RWPE2 (cell line): Measurements from ENCODE around the gene NEFH.

Experiments used
- ATAC-seq: fragments of 200-7000 bp; cut with Tn5 transposase; 3 replicates; pipeline ENCODE4 v1.9.1; 2021; ENCODE audit warnings: low read depth
- DNase-seq: peaks from one replicate; pipeline ENCODE4 v3.0.0-alpha.2; 2020; ENCODE audit warnings: low spot score
- H3K27ac ChIP-seq: fragments of 450-650 bp; 2 replicates; pipeline ENCODE4 v1.5.1; 2017; ENCODE audit warnings: mild to moderate bottlenecking; ENCODE audit not compliant: poor library complexity, severe bottlenecking
- H3K27me3 ChIP-seq: fragments of 250-450 bp; sonication (Bioruptor Pico); 2 replicates; pipeline ENCODE4 v1.5.1; 2021; ENCODE audit warnings: mild to moderate bottlenecking, moderate library complexity; ENCODE audit not compliant: insufficient read depth, poor library complexity, severe bottlenecking
- H3K36me3 ChIP-seq: fragments of 250-450 bp; sonication (Bioruptor Pico); 2 replicates; pipeline ENCODE4 v1.5.1; 2020; ENCODE audit warnings: low read depth, mild to moderate bottlenecking, moderate library complexity
- H3K4me1 ChIP-seq: fragments of 250-450 bp; sonication (Bioruptor Pico); 2 replicates; pipeline ENCODE4 v1.5.1; 2021; ENCODE audit warnings: mild to moderate bottlenecking, moderate library complexity; ENCODE audit not compliant: insufficient read depth, poor library complexity, severe bottlenecking
- H3K4me3 ChIP-seq: fragments of 250-450 bp; sonication (Bioruptor Pico); 2 replicates; pipeline ENCODE4 v1.5.1; 2021; ENCODE audit warnings: mild to moderate bottlenecking, moderate library complexity; ENCODE audit not compliant: severe bottlenecking
- H3K9me3 ChIP-seq: fragments of 250-450 bp; sonication (Bioruptor Pico); 2 replicates; pipeline ENCODE4 v1.5.1; 2021; ENCODE audit warnings: mild to moderate bottlenecking, moderate library complexity; ENCODE audit not compliant: severe bottlenecking
- CTCF ChIP-seq: fragments of 450-650 bp; IDR thresholded peaks from one replicate; pipeline ENCODE4 v1.5.1; 2017; ENCODE audit warnings: mild to moderate bottlenecking, moderate library complexity; ENCODE audit not compliant: poor library complexity, severe bottlenecking

Gene NEFH

GRCh38 chr22:29445508-29445907, 34.5 kb upstream of the NEFH start:
- no peaks in the 10 kb centered on the region for H3K4me1 ChIP-seq
- ATAC-seq, result no peak

GRCh38 chr22:29447906-29448305, 32.1 kb upstream of the NEFH start:
- DNase-seq, result no peak
- TF ChIP-seq CTCF, result no peak
- Histone ChIP-seq H3K27ac (no peak overlapping the region), H3K36me3 (no peaks in the 10 kb centered on the region), H3K27me3 (no peaks in the 10 kb centered on the region), H3K9me3 (no peaks in the 10 kb centered on the region), H3K4me1 (no peaks in the 10 kb centered on the region), H3K4me3 (no peak overlapping the region)
- ATAC-seq, result no peak

More at GRCh38 chr22:29445508-29445907, 34.5 kb upstream of the NEFH start:
- Histone ChIP-seq H3K36me3 (no peaks in the 10 kb centered on the region), H3K27ac (no peak overlapping the region), H3K4me3 (no peak overlapping the region), H3K9me3 (no peaks in the 10 kb centered on the region), H3K27me3 (no peaks in the 10 kb centered on the region)
- DNase-seq, result no peak
- TF ChIP-seq CTCF, result no peak

- Histone ChIP-seq H3K9me3 (no peaks in the 10 kb centered on the region), H3K36me3 (no peaks in the 10 kb centered on the region), H3K4me1 (no peaks in the 10 kb centered on the region), H3K27me3 (no peaks in the 10 kb centered on the region), H3K27ac (no peak overlapping the region), H3K4me3 (no peak overlapping the region)
- no peak for TF ChIP-seq CTCF
- ATAC-seq (no peak), DNase-seq (no peak)
Measured at GRCh38 chr22:29449296-29449875, 30.6 kb upstream of the NEFH start.

- H3K27me3 ChIP-seq, result no peaks in the 10 kb centered on the region
- DNase-seq, result no peak
- H3K4me3 ChIP-seq, result no peak overlapping the region
- H3K9me3 ChIP-seq, result no peaks in the 10 kb centered on the region
- no peak overlapping the region for H3K27ac ChIP-seq
- no peak for ATAC-seq
- TF ChIP-seq CTCF, result no peak
- no peaks in the 10 kb centered on the region for H3K4me1 ChIP-seq
- no peaks in the 10 kb centered on the region for H3K36me3 ChIP-seq
Measured at GRCh38 chr22:29450222-29450621, 29.8 kb upstream of the NEFH start.

GRCh38 chr22:29451863-29452262, 28.2 kb upstream of the NEFH start:
- ATAC-seq, result no peak
- TF ChIP-seq CTCF, result no peak
- no peak overlapping the region for H3K27ac ChIP-seq
- DNase-seq, result no peak
- H3K36me3 ChIP-seq, result no peaks in the 10 kb centered on the region
- no peaks in the 10 kb centered on the region for H3K4me1 ChIP-seq
- no peak overlapping the region for H3K4me3 ChIP-seq
- no peaks in the 10 kb centered on the region for H3K27me3 ChIP-seq
- H3K9me3 ChIP-seq, result no peaks in the 10 kb centered on the region
